Activated naive CD4-positive, alpha-beta T cell treated with anti-CD3 and anti-CD28 coated beads, Interleukin-2, amount 50 U/mL, for 72 hours (primary cell): ENCODE measurements around the gene SH3BP1. TPM values are rescaled to one million over a fixed set of nuclear protein-coding genes. Genes with fewer than 3 reads are reported as not detected.
"Not testable (repeated sequence)": the region's sequence is repeated elsewhere in the genome, so short reads cannot be mapped to it uniquely, and the experiment has no call there.

Experiments
- ATAC-seq, 2 donors: fragments of 150-1000 bp; cut with Tn5 transposase; 2 replicates each; pipeline ENCODE4 v1.10.0; 2021; ENCODE audit warnings: mild to moderate bottlenecking in 2 of 2, moderate library complexity in 2 of 2
- DNase-seq, 2 donors: peaks; one replicate each; pipeline ENCODE4 v3.0.0; 2021 to 2022; ENCODE audit warnings: low spot score in 2 of 2
- H3K27ac Mint-ChIP-seq, 2 donors: one replicate each; pipeline ENCODE4 v1.8.0; 2022; ENCODE audit warnings: mild to moderate bottlenecking in 2 of 2, mixed read lengths in 2 of 2
- H3K36me3 Mint-ChIP-seq, 2 donors: one replicate each; pipeline ENCODE4 v1.8.0; 2022; ENCODE audit warnings: mixed read lengths in 2 of 2
- H3K9me3 Mint-ChIP-seq, 2 donors: one replicate each; pipeline ENCODE4 v1.8.0; 2022; ENCODE audit warnings: mixed read lengths in 2 of 2
- total RNA-seq, 2 donors: library from RNA; stranded (reverse); gene quantifications; one replicate each; pipeline ENCODE4 v1.2.3, GENCODE V29; 2022

SH3BP1 gene
- total RNA-seq, 2 donors from 2014 or later, result 82.9 to 98.5 TPM

GRCh38 chr22:37676736-37677492 is 37.4 kb downstream of the SH3BP1 start:
- Mint-ChIP-seq H3K36me3 (peaks cover 0 to 25% of the 10 kb centered on the region in 2 donors), H3K27ac (peak overlapping the region; percentile 86 to 92), H3K9me3 (no peaks in the 10 kb centered on the region)
- DNase-seq, result peak; percentile 93
- peak; percentile 77 to 80 for ATAC-seq

GRCh38 chr22:37677493-37677974 is 38.1 kb downstream of the SH3BP1 start:
- ATAC-seq (peak in 1 of 2 donors; percentile 6), DNase-seq (no peak)
- no peaks in the 10 kb centered on the region for H3K9me3 Mint-ChIP-seq
- H3K36me3 Mint-ChIP-seq, result peaks cover 0 to 25% of the 10 kb centered on the region in 2 donors
- peak overlapping the region; percentile 74 to 86 for H3K27ac Mint-ChIP-seq

GRCh38 chr22:37678372-37678771 is 38.9 kb downstream of the SH3BP1 start:
- no peak for ATAC-seq
- DNase-seq, result no peak
- Mint-ChIP-seq H3K9me3 (no peaks in the 10 kb centered on the region), H3K36me3 (peaks cover 0 to 25% of the 10 kb centered on the region in 2 donors), H3K27ac (no peak overlapping the region)

- H3K27ac Mint-ChIP-seq, result no peak overlapping the region
- ATAC-seq, result no peak
- no peak for DNase-seq
- no peaks in the 10 kb centered on the region for H3K9me3 Mint-ChIP-seq
- H3K36me3 Mint-ChIP-seq, result peaks cover 0 to 25% of the 10 kb centered on the region in 2 donors
These were observed 40.2 kb downstream of the SH3BP1 start for GRCh38 chr22:37679670-37680069.

- Mint-ChIP-seq H3K27ac (no peak overlapping the region), H3K9me3 (no peaks in the 10 kb centered on the region), H3K36me3 (peaks cover 0 to 25% of the 10 kb centered on the region in 2 donors)
- ATAC-seq, result no peak
- no peak for DNase-seq
These were observed 40.9 kb downstream of the SH3BP1 start for GRCh38 chr22:37680191-37680851.

- H3K36me3 Mint-ChIP-seq, result peaks cover 0 to 18% of the 10 kb centered on the region in 2 donors
- ATAC-seq (no peak), DNase-seq (no peak)
- H3K27ac Mint-ChIP-seq, result peak overlapping the region in 1 of 2 donors; percentile 72
- H3K9me3 Mint-ChIP-seq, result no peaks in the 10 kb centered on the region
These were observed 41.5 kb downstream of the SH3BP1 start for GRCh38 chr22:37681001-37681424.

- peak overlapping the region in 1 of 2 donors; percentile 72 for H3K27ac Mint-ChIP-seq
These were observed 42.1 kb downstream of the SH3BP1 start for GRCh38 chr22:37681556-37682049.

GRCh38 chr22:37684803-37685615 is 45.5 kb downstream of the SH3BP1 start:
- Mint-ChIP-seq H3K27ac (peak overlapping the region in 1 of 2 donors; percentile 95), H3K9me3 (no peaks in the 10 kb centered on the region)

More at GRCh38 chr22:37681556-37682049, 42.1 kb downstream of the SH3BP1 start:
- ATAC-seq (peak; percentile 39 to 51), DNase-seq (peak; percentile 78 to 81)
- H3K9me3 Mint-ChIP-seq, result no peaks in the 10 kb centered on the region
- H3K36me3 Mint-ChIP-seq, result peaks cover 2 to 16% of the 10 kb centered on the region in 2 donors

GRCh38 chr22:37686002-37686982 is 46.8 kb downstream of the SH3BP1 start, which contains the start of gene NOL12:
Gene NOL12, plus strand, starts transcription at chr22:37686343. Its CDS starts 50 bp downstream, at chr22:37686393.
- Mint-ChIP-seq H3K9me3 (no peaks in the 10 kb centered on the region), H3K27ac (peak within 1 kb of the TSS; percentile 95 to 96), H3K36me3 (peaks cover 6 to 13% of the 10 kb centered on the region in 2 donors)
- ATAC-seq (peak; percentile 86 to 90), DNase-seq (peak; percentile 81 to 82)

More at GRCh38 chr22:37684803-37685615, 45.5 kb downstream of the SH3BP1 start:
- ATAC-seq (no peak), DNase-seq (no peak)
- H3K36me3 Mint-ChIP-seq, result peaks cover 6 to 13% of the 10 kb centered on the region in 2 donors

- Mint-ChIP-seq H3K36me3 (peaks cover 6 to 13% of the 10 kb centered on the region in 2 donors), H3K27ac (no peak overlapping the region), H3K9me3 (no peaks in the 10 kb centered on the region)
- ATAC-seq, result no peak
- DNase-seq, result no peak
These were observed 50.9 kb downstream of the SH3BP1 start for GRCh38 chr22:37690407-37690806.

GRCh38 chr22:37690901-37691504 is 51.5 kb downstream of the SH3BP1 start:
- H3K9me3 Mint-ChIP-seq, result no peaks in the 10 kb centered on the region
- no peak for ATAC-seq
- no peak overlapping the region for H3K27ac Mint-ChIP-seq
- no peak for DNase-seq
- peaks cover 6 to 13% of the 10 kb centered on the region in 2 donors for H3K36me3 Mint-ChIP-seq

GRCh38 chr22:37692627-37693285 is 53.3 kb downstream of the SH3BP1 start:
- DNase-seq, result no peak
- no peak for ATAC-seq
- Mint-ChIP-seq H3K27ac (peak overlapping the region in 1 of 2 donors; percentile 48), H3K9me3 (no peaks in the 10 kb centered on the region), H3K36me3 (peaks cover 0 to 12% of the 10 kb centered on the region in 2 donors)

- not testable (repeated sequence) for H3K9me3 Mint-ChIP-seq, DNase-seq, ATAC-seq, H3K36me3 Mint-ChIP-seq
- H3K27ac Mint-ChIP-seq, result peak overlapping the region in 1 of 2 donors; percentile 36
These were observed 54.7 kb downstream of the SH3BP1 start for GRCh38 chr22:37694131-37694530.

- peak overlapping the region in 1 of 2 donors; percentile 86 for H3K27ac Mint-ChIP-seq
- H3K36me3 Mint-ChIP-seq, ATAC-seq, H3K9me3 Mint-ChIP-seq, DNase-seq: not testable (repeated sequence)
These were observed 56.8 kb downstream of the SH3BP1 start for GRCh38 chr22:37696260-37696656.
